ENCODE results near the gene USP1.

Gene USP1

GRCh38 chr1:62436466-62437272 lies at the start of gene USP1:
Gene USP1, plus strand, starts transcription at chr1:62437049. Its CDS starts 2,819 bp downstream, at chr1:62439868.
- H3K9me3 ChIP-seq (ENCODE audit: control insufficient read depth, low read length), result no peaks in the 10 kb centered on the region
- DNase-seq (ENCODE audit: low read depth), result no peak
- peak within 1 kb of the TSS; percentile 96 for H3K4me3 ChIP-seq (ENCODE audit: low read length)

GRCh38 chr1:62389531-62389930 lies 47.3 kb upstream of the USP1 start:
- H3K4me3 ChIP-seq (ENCODE audit: low read length), result no peak overlapping the region
- no peaks in the 10 kb centered on the region for H3K36me3 ChIP-seq (ENCODE audit: control insufficient read depth, insufficient read depth, low read length, severe bottlenecking)
- H3K4me1 ChIP-seq (ENCODE audit: control insufficient read depth, insufficient read depth, low read length), result peaks cover 31% of the 10 kb centered on the region
- H3K27me3 ChIP-seq (replicated peaks; ENCODE audit: control insufficient read depth, insufficient read depth, low read length), result peaks cover 21% of the 10 kb centered on the region
- H3K9ac ChIP-seq (ENCODE audit: low read length), result no peak overlapping the region
- no peaks in the 10 kb centered on the region for H3K9me3 ChIP-seq (ENCODE audit: control insufficient read depth, low read length)
- DNase-seq (ENCODE audit: low read depth), result peak; percentile 22

More at GRCh38 chr1:62436466-62437272, at the start of gene USP1:
- no peaks in the 10 kb centered on the region for H3K27me3 ChIP-seq (replicated peaks; ENCODE audit: control insufficient read depth, insufficient read depth, low read length)
- H3K36me3 ChIP-seq (ENCODE audit: control insufficient read depth, insufficient read depth, low read length, severe bottlenecking), result peaks cover 4% of the 10 kb centered on the region
- peaks cover 16% of the 10 kb centered on the region for H3K4me1 ChIP-seq (ENCODE audit: control insufficient read depth, insufficient read depth, low read length)
- peak within 1 kb of the TSS; percentile 99 for H3K9ac ChIP-seq (ENCODE audit: low read length)

GRCh38 chr1:62390071-62390470 lies 46.8 kb upstream of the USP1 start:
- Histone ChIP-seq H3K9ac (ENCODE audit: low read length) (no peak overlapping the region), H3K36me3 (ENCODE audit: control insufficient read depth, insufficient read depth, low read length, severe bottlenecking) (no peaks in the 10 kb centered on the region), H3K9me3 (ENCODE audit: control insufficient read depth, low read length) (no peaks in the 10 kb centered on the region), H3K27me3 (replicated peaks; ENCODE audit: control insufficient read depth, insufficient read depth, low read length) (peaks cover 24% of the 10 kb centered on the region), H3K4me1 (ENCODE audit: control insufficient read depth, insufficient read depth, low read length) (peaks cover 28% of the 10 kb centered on the region), H3K4me3 (ENCODE audit: low read length) (no peak overlapping the region)
- no peak for DNase-seq (ENCODE audit: low read depth)

- H3K9me3 ChIP-seq (ENCODE audit: control insufficient read depth, low read length), result no peaks in the 10 kb centered on the region
- peaks cover 14% of the 10 kb centered on the region for H3K4me1 ChIP-seq (ENCODE audit: control insufficient read depth, insufficient read depth, low read length)
- DNase-seq (ENCODE audit: low read depth), result peak; percentile 24
- no peak overlapping the region for H3K4me3 ChIP-seq (ENCODE audit: low read length)
- no peak overlapping the region for H3K9ac ChIP-seq (ENCODE audit: low read length)
- no peaks in the 10 kb centered on the region for H3K36me3 ChIP-seq (ENCODE audit: control insufficient read depth, insufficient read depth, low read length, severe bottlenecking)
- peaks cover 29% of the 10 kb centered on the region for H3K27me3 ChIP-seq (replicated peaks; ENCODE audit: control insufficient read depth, insufficient read depth, low read length)
Observed at GRCh38 chr1:62391369-62391971, 45.4 kb upstream of the USP1 start.

- Histone ChIP-seq H3K9ac (ENCODE audit: low read length) (no peak overlapping the region), H3K27me3 (replicated peaks; ENCODE audit: control insufficient read depth, insufficient read depth, low read length) (peaks cover 29% of the 10 kb centered on the region), H3K36me3 (ENCODE audit: control insufficient read depth, insufficient read depth, low read length, severe bottlenecking) (no peaks in the 10 kb centered on the region), H3K9me3 (ENCODE audit: control insufficient read depth, low read length) (no peaks in the 10 kb centered on the region), H3K4me1 (ENCODE audit: control insufficient read depth, insufficient read depth, low read length) (peaks cover 5% of the 10 kb centered on the region), H3K4me3 (ENCODE audit: low read length) (no peak overlapping the region)
- no peak for DNase-seq (ENCODE audit: low read depth)
Observed at GRCh38 chr1:62392951-62393350, 43.9 kb upstream of the USP1 start.

- no peaks in the 10 kb centered on the region for H3K36me3 ChIP-seq (ENCODE audit: control insufficient read depth, insufficient read depth, low read length, severe bottlenecking)
- DNase-seq (ENCODE audit: low read depth), result no peak
- peaks cover 5% of the 10 kb centered on the region for H3K4me1 ChIP-seq (ENCODE audit: control insufficient read depth, insufficient read depth, low read length)
- H3K9ac ChIP-seq (ENCODE audit: low read length), result no peak overlapping the region
- H3K27me3 ChIP-seq (replicated peaks; ENCODE audit: control insufficient read depth, insufficient read depth, low read length), result peaks cover 29% of the 10 kb centered on the region
- no peaks in the 10 kb centered on the region for H3K9me3 ChIP-seq (ENCODE audit: control insufficient read depth, low read length)
- no peak overlapping the region for H3K4me3 ChIP-seq (ENCODE audit: low read length)
Observed at GRCh38 chr1:62394646-62395045, 42.2 kb upstream of the USP1 start.

- H3K4me1 ChIP-seq (ENCODE audit: control insufficient read depth, insufficient read depth, low read length), result peaks cover 5% of the 10 kb centered on the region
- H3K36me3 ChIP-seq (ENCODE audit: control insufficient read depth, insufficient read depth, low read length, severe bottlenecking), result no peaks in the 10 kb centered on the region
- H3K4me3 ChIP-seq (ENCODE audit: low read length), result no peak overlapping the region
- DNase-seq (ENCODE audit: low read depth), result no peak
- no peak overlapping the region for H3K9ac ChIP-seq (ENCODE audit: low read length)
- peaks cover 29% of the 10 kb centered on the region for H3K27me3 ChIP-seq (replicated peaks; ENCODE audit: control insufficient read depth, insufficient read depth, low read length)
- H3K9me3 ChIP-seq (ENCODE audit: control insufficient read depth, low read length), result no peaks in the 10 kb centered on the region
Observed at GRCh38 chr1:62395291-62395690, 41.6 kb upstream of the USP1 start.

GRCh38 chr1:62396871-62397270 lies 40.0 kb upstream of the USP1 start:
- Histone ChIP-seq H3K4me3 (ENCODE audit: low read length) (no peak overlapping the region), H3K36me3 (ENCODE audit: control insufficient read depth, insufficient read depth, low read length, severe bottlenecking) (no peaks in the 10 kb centered on the region), H3K27me3 (replicated peaks; ENCODE audit: control insufficient read depth, insufficient read depth, low read length) (peaks cover 22% of the 10 kb centered on the region), H3K9me3 (ENCODE audit: control insufficient read depth, low read length) (no peaks in the 10 kb centered on the region), H3K9ac (ENCODE audit: low read length) (no peak overlapping the region), H3K4me1 (ENCODE audit: control insufficient read depth, insufficient read depth, low read length) (peaks cover 5% of the 10 kb centered on the region)
- no peak for DNase-seq (ENCODE audit: low read depth)

GRCh38 chr1:62397301-62397700 lies 39.5 kb upstream of the USP1 start:
- peaks cover 18% of the 10 kb centered on the region for H3K27me3 ChIP-seq (replicated peaks; ENCODE audit: control insufficient read depth, insufficient read depth, low read length)
- no peaks in the 10 kb centered on the region for H3K36me3 ChIP-seq (ENCODE audit: control insufficient read depth, insufficient read depth, low read length, severe bottlenecking)
- no peak overlapping the region for H3K9ac ChIP-seq (ENCODE audit: low read length)
- H3K9me3 ChIP-seq (ENCODE audit: control insufficient read depth, low read length), result no peaks in the 10 kb centered on the region
- no peak for DNase-seq (ENCODE audit: low read depth)
- H3K4me3 ChIP-seq (ENCODE audit: low read length), result no peak overlapping the region
- H3K4me1 ChIP-seq (ENCODE audit: control insufficient read depth, insufficient read depth, low read length), result peaks cover 5% of the 10 kb centered on the region

GRCh38 chr1:62398377-62398776 lies 38.5 kb upstream of the USP1 start:
- no peak overlapping the region for H3K9ac ChIP-seq (ENCODE audit: low read length)
- H3K4me3 ChIP-seq (ENCODE audit: low read length), result no peak overlapping the region
- H3K9me3 ChIP-seq (ENCODE audit: control insufficient read depth, low read length), result no peaks in the 10 kb centered on the region
- H3K36me3 ChIP-seq (ENCODE audit: control insufficient read depth, insufficient read depth, low read length, severe bottlenecking), result no peaks in the 10 kb centered on the region
- DNase-seq (ENCODE audit: low read depth), result peak; percentile 73
- H3K4me1 ChIP-seq (ENCODE audit: control insufficient read depth, insufficient read depth, low read length), result peaks cover 5% of the 10 kb centered on the region
- H3K27me3 ChIP-seq (replicated peaks; ENCODE audit: control insufficient read depth, insufficient read depth, low read length), result peaks cover 17% of the 10 kb centered on the region

- Histone ChIP-seq H3K9me3 (ENCODE audit: control insufficient read depth, low read length) (no peaks in the 10 kb centered on the region), H3K4me3 (ENCODE audit: low read length) (no peak overlapping the region), H3K36me3 (ENCODE audit: control insufficient read depth, insufficient read depth, low read length, severe bottlenecking) (no peaks in the 10 kb centered on the region), H3K9ac (ENCODE audit: low read length) (no peak overlapping the region), H3K4me1 (ENCODE audit: control insufficient read depth, insufficient read depth, low read length) (no peaks in the 10 kb centered on the region), H3K27me3 (replicated peaks; ENCODE audit: control insufficient read depth, insufficient read depth, low read length) (peaks cover 4% of the 10 kb centered on the region)
- DNase-seq (ENCODE audit: low read depth), result no peak
Observed at GRCh38 chr1:62401034-62401760, 35.7 kb upstream of the USP1 start.

Measured in adipocyte (in vitro differentiated cells).